HG03354 (cell line): ENCODE measurements around the gene CNGA2.

Experiments
- ATAC-seq: cut with Tn5 transposase; IDR thresholded peaks from one replicate; pipeline ENCODE4 v1.9.1; 2021; ENCODE audit warnings: mild to moderate bottlenecking; ENCODE audit not compliant: unreplicated experiment, poor library complexity, severe bottlenecking

CNGA2 gene

GRCh38 chrX:151791961-151792360, 57.4 kb downstream of the CNGA2 start:
- no peak for ATAC-seq

- ATAC-seq = no peak
Observed at GRCh38 chrX:151792505-151792904, 58.0 kb downstream of the CNGA2 start.

- ATAC-seq = no peak
Observed at GRCh38 chrX:151793886-151794285, 59.3 kb downstream of the CNGA2 start.
